GM11168 (cell line): Measurements from ENCODE around the gene ATF4.

Experiments
- in situ Hi-C: fragments of 300-500 bp; cut with MboI; formaldehyde crosslinking; loops from one replicate; pipeline ENCODE4 v1.12.0; 2022; ENCODE audit warnings: low sequenced_read_pairs; ENCODE audit not compliant: unreplicated experiment

The ATF4 gene, protein sequence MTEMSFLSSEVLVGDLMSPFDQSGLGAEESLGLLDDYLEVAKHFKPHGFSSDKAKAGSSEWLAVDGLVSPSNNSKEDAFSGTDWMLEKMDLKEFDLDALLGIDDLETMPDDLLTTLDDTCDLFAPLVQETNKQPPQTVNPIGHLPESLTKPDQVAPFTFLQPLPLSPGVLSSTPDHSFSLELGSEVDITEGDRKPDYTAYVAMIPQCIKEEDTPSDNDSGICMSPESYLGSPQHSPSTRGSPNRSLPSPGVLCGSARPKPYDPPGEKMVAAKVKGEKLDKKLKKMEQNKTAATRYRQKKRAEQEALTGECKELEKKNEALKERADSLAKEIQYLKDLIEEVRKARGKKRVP

DNA sequence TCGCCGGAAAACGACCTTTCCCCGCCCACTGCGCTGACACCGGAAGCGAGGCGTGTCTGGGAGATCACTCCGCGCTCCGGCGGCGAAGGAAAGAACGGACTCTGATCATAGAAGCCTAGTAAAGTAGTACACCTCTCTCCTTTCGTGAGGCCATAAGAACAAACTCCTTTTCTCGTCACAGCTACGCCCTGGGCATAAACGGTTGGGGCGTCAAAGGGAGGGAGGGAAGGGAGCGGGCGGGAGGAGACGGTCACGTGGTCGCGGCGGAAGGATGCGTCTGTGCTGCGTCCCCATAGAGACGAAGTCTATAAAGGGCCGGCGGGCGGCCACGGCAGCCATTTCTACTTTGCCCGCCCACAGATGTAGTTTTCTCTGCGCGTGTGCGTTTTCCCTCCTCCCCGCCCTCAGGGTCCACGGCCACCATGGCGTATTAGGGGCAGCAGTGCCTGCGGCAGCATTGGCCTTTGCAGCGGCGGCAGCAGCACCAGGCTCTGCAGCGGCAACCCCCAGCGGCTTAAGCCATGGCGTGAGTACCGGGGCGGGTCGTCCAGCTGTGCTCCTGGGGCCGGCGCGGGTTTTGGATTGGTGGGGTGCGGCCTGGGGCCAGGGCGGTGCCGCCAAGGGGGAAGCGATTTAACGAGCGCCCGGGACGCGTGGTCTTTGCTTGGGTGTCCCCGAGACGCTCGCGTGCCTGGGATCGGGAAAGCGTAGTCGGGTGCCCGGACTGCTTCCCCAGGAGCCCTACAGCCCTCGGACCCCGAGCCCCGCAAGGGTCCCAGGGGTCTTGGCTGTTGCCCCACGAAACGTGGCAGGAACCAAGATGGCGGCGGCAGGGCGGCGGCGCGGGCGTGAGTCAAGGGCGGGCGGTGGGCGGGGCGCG, at the start of gene ATF4:
TSS of gene ATF4 (plus strand) at position 337 of the 880 bp plus-strand sequence. CDS start 884 bp downstream, outside the sequence.
- in situ Hi-C loops: no loop called here

DNA sequence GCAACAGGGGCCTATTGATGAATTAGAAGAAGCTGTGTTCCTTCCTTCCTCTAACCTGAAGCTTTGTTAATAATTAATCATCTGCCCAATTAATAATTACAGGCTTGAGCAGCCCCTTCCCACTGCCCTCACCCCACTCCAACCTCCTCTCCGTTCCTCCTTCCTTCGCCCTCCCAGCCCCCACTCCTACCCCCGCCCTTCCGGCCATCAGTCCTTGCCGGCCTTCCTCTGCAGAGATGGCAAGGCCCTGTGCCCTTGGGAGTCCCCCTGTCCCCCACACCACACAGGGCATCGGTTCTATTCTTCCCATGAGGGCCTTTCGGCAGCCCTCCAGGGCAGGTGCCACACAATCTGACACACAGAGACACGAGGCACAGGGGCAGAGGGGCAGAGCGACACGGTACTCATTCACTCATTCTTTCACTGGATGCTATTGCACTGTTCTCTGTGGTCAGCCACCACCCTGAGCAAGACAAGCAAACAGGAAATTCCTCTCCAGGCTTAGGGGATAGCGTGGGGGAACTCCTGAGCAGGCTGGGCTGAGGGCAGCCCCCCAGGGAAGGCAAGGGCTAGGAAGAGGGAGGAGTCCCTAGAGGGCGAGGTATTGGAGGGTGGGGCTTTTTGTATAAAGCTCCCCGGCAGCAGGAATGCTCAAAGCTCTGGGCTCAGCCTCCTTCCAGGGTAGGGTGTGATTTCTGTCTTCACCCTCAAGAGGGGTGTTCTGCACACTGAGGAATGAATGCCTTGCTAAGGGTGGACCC, 48.8 kb upstream of the ATF4 start:
- in situ Hi-C loops: no loop called here

DNA sequence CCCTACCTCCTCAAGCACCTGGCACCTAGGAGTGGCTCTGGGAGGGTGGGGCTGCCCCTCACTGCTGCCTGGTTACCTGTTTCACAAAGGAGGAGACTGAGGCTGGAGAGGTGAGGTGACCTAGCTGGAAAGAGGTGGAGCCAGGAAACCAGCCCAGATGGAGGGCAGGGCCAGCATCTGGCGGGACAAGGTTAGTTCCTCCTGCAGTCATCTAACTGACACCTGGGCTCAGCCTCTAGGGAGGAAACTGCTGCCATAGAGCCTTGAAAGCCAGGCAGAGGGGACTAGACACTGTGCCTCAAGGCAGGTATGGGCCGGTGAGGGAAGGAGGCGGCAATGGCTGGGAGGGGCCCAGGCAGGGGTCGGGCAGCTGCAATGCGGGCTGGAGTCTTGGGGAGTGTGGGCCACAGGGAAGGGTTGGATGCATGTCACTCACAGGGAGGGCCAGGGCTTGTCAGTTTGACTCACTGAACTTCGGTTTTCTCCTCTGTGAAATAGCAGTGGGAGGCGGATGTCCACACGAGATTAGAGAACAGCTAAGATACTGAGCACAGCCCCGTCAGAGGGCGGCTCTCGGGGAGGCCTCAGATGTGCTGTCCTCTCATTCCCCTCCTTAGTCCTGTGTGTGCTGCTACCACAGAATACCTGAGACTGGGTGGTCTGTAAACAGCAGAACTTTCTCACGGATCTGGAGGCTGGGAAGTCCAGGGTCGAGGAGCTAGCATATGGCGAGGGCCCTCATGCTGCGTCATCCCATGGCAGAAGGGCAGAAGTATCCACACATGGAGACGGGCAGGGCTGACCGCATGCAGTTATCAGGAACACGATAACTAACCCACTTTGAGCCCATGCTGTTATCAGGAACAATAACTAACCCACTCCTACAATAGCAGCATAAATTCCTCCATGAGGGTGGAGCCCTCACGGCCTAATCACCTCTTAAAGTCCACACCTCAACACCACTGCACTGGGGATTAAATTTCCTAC, 47.5 kb upstream of the ATF4 start:
- in situ Hi-C loops: no loop called here

DNA sequence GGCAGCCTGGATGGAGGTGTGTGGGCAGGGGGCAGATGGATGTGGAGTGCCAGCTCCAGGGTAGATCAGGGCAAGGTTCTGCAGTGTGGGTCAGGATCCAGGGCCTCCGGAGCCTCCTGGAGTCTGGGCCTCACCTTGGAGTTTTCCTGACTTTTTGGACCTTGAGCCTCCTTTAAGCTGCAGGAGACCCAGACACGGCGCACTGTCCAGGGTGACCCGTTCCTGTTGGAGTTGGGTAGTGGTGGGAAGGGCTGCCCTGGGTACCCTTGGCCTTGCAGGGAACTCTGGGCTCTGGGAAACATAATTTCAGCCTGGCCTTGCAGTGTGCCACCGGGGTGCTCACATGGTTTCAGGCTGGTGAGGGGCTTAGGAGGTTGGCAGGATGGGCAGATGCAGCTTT, 46.5 kb upstream of the ATF4 start:
- in situ Hi-C loops: no loop called here

DNA sequence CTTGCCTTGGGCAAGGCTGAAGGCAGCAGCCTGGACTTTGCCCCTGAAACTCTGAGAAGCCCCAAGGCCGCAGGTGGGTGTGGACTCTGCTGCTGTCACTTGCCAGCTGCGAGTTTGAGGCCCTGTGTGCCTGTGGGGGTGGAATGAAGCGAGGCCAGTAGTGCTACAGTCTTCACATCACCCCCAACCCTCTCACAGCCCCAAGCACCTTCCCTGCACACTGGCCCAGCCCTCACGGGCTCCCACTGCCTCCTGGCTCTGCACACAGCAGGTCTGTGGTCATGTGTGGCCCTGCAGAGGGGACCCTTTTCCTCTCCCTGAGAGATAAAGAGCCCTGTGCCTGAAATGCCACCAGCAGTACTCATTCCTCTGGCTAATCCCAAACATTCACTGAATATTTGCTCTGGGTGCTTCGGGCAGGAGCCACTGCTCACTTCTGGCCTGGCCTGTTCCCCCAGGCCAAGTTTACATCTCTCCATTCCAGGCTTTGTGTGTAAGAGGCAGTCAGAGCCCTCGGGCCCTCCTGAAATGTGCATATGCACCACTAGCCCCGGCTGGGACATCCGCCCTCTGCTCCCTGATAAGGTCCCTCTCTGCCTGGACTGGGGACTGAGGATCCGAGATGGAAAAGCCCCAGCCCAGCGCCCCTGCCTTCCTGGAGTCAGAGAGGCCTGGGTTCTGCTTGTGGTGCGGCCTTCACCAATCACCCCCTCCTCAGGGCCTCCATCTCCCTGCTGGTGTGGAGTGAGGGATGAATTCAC, 45.8 kb upstream of the ATF4 start:
- in situ Hi-C loops: no loop called here

DNA sequence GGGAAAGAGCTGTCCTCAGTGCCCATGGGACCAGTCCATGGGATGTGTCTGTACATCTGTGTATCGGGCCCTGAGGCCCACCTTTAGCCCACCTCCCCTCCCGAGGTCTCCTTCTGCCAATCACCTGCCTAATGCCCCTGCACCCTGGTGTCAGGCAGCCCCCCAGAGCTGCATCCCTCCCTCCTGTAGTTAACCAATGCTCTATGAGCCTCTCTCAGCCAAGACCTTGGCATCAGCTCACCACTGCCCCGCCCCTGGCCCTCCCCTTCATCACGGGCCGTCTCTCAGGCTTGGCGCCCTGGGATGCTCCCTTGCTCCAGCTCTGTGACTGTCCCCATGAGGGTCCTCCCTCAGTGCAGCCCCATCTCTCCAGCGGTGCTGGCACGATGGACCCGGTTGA, 45.0 kb upstream of the ATF4 start:
- in situ Hi-C loops: no loop called here

DNA sequence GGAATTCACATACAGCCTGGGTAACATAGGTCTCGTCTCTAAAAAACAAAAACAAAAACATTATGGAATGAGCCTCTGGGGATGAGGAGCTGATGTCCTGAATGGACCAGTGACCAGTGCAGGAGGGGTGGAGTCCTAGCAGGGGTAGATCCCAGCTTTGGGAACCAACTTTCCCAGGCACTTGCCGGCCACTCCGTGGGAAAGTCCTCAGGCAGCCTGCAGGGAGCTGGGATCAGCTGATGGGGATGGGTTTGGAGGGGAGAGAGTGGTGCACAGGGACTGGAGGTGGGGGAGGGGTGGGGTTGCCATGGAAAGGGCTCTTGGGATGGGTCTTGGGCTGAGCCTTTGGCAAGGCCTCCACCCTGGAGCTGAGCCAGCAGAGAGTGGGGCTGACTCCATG, 44.5 kb upstream of the ATF4 start:
- in situ Hi-C loops: no loop called here

DNA sequence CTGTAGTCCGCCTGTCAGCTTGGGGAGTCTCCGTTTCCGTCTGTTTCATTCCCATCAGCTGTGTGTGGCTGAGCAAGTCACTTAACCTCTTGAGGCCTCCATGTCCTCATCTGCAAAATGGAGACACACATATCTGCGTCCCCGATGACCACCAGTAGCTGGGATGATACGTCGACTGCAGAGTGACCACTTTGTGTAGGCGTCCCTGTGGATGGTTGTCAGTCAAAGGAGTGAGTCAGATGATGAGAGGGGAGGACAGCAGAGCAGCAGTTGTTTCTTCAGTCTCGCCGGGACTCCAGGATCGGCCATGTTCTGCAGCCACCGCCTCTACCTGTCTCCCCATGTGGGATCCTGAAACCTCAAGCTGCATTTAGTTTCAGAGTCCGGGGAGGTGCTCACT, 43.7 kb upstream of the ATF4 start:
- in situ Hi-C loops: no loop called here

DNA sequence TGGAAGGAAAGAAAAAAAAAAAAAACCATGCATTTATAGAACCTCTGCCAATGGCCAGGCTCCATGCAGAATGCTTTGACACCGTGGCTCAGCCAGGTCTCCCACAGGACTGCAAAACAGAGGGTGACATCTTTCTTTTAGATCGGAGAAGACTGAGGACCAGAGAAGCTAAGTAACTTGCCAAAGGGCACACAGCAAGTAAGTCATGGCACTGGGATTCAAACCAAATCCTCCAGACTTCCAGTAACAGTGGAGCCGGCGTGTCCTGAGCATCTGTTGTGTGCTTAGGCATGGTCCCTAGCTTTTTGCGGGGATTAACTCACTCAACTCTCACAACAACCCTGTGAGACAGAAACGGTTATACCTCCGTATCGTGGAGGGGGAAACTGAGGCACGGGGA, 42.8 kb upstream of the ATF4 start:
- in situ Hi-C loops: no loop called here

DNA sequence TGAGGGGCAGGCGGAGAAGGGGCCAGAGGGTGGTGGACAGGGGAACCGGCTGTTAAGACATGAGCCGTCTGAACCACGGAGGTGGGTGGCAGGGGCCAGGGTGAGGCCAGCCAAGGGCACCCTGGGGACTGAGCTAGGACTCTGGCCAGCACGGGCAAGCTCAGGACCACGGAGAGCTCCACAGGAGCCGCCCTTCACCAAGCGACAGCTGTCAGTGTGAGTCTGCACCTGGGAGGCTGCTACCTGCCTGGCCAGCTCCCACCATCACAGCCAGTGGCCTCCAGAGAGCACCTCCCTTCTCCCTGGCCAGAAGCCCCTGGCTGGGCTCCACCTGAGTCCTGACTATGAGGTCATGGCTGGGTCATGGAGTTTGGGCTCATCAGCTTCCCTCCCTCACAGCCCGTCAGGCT, 41.9 kb upstream of the ATF4 start:
- in situ Hi-C loops: no loop called here

DNA sequence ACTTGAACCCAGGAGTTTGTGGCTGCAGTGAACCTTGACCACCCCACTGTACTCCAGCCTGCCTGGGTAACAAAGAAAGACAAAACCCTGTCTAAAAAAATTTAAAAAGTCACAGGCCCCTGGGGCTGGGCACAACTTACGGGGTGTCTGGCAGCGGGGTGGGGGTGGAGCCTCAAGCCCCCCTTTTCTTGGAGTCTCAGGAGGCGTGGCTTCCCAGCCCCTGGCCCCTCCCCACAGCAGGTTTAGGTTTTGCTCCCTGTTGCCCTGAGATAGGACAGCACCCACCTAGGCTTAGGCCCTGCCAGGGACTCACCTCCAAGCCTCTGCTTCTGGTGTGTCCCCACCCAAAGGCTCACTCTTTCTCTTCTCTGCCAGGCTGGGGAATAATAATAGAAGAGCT, 41.1 kb upstream of the ATF4 start:
- in situ Hi-C loops: no loop called here

DNA sequence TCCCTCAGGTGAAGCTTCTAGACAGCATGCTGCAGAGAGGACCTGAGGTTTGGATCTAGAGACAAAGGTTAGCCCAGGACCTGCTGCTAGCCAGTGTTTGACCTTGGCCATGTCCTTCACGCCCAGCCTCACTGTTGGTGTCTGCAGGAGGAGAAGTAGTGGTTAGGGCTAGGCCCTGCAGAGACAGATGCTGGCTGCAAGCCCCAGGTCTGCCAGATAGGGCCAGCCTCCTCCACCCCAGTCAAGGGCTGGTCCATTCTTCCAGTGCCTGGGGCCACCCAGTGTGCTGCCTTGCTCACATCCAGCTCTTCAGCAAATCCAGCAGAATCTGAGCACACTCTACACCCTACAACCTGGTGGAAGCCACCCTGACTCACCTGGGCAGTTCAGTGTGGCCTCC, 39.8 kb upstream of the ATF4 start:
- in situ Hi-C loops: no loop called here

DNA sequence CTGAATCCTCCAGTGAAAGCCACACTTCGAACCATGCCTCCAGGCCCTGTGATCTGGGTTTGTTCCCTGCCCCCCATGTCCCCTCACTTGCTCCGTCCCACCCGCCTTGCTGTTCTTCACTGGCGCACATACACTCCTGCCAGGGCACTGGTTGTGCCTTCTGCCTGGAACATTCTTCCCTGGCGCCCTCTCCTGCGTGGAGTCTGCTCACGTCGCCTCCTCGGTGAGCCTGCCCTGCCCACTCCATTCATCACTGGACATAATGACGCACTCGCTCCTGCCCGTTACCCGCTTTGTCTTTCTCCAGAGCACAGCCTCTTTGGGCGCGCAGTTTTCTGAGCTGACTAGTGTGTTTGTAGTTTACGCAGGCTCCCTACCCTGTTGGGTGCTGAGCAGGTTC, 39.3 kb upstream of the ATF4 start:
- in situ Hi-C loops: no loop called here

DNA sequence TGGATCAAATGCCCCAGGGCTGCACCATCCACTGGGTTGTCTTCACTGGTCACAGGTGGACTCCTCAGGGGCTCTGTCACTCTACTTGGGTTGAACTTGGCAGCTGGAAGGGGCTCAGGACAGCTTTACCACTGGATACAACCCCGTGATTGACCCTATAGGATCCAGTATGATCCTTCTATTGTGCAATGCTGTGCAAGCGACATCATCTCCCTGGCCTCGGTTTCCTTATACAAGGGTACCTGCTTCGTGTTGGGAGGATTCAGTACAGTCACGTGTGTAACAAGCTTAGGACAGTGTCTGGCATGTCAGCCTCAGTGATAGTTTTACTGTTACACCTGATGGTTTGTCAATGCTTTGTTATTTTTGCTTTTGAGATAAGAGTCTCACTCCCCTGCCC, 38.8 kb upstream of the ATF4 start:
- in situ Hi-C loops: no loop called here

DNA sequence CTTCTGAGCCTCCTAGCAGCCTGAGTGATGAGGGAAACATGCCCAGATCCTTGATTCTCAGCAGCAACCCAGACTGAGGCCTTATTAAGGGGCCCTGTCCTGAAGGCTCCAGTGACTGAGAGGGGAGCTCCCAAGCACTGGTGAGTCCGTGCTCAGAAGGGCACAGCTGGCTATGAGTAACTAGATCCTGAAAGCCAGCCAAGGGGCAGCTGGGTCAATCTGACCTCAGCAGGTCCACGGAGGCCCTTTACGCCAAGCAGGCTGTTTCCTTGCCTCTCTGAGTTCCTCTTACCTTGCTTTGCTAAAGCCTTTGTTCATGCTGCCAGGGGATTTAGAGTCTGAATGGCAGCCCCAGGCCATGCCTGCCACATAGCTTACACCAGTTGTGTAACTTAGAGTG, 37.6 kb upstream of the ATF4 start:
- in situ Hi-C loops: no loop called here

DNA sequence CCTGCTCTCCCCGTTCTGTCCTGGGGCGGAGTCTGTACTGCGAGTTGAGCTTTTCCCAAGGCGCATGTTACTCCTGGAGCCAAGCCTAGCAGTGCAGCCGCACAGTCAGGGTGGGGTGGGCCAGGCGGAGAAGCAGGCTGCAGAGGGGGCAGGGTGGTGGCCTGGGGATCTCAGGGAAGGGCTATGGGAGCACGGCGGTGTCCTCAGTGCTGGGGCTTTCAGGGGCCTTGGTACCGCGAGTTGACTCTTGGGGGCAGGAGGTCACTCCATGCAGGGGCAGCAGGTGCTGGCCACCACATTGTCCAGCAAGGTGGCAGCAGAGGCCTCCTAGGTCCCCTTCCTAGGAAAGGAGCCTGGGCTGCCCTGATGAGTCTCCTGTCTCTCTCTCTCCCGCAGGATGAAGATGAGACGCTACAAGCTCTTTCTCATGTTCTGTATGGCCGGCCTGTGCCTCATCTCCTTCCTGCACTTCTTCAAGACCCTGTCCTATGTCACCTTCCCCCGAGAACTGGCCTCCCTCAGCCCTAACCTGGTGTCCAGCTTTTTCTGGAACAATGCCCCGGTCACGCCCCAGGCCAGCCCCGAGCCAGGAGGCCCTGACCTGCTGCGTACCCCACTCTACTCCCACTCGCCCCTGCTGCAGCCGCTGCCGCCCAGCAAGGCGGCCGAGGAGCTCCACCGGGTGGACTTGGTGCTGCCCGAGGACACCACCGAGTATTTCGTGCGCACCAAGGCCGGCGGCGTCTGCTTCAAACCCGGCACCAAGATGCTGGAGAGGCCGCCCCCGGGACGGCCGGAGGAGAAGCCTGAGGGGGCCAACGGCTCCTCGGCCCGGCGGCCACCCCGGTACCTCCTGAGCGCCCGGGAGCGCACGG, 33.2 kb upstream of the ATF4 start:
- in situ Hi-C loops: no loop called here

DNA sequence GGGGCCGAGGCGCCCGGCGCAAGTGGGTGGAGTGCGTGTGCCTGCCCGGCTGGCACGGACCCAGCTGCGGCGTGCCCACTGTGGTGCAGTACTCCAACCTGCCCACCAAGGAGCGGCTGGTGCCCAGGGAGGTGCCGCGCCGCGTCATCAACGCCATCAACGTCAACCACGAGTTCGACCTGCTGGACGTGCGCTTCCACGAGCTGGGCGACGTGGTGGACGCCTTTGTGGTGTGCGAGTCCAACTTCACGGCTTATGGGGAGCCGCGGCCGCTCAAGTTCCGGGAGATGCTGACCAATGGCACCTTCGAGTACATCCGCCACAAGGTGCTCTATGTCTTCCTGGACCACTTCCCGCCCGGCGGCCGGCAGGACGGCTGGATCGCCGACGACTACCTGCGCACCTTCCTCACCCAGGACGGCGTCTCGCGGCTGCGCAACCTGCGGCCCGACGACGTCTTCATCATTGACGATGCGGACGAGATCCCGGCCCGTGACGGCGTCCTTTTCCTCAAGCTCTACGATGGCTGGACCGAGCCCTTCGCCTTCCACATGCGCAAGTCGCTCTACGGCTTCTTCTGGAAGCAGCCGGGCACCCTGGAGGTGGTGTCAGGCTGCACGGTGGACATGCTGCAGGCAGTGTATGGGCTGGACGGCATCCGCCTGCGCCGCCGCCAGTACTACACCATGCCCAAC, 32.4 kb upstream of the ATF4 start:
- in situ Hi-C loops: no loop called here
